HK-2 (cell line): ENCODE data around the gene UNK.

Source experiments
- DNase-seq: peaks from one replicate; pipeline ENCODE4 v3.0.0-alpha.2; 2018; ENCODE audit not compliant: unreplicated experiment

Gene UNK

GRCh38 chr17:75784473-75785015 lies at the start of gene UNK:
Gene UNK (plus strand): TSS chr17:75784806. CDS start chr17:75784881, 75 bp downstream.
- peak; percentile 98 for DNase-seq

GRCh38 chr17:75736173-75736835 lies 48.3 kb upstream of the UNK start:
- no peak for DNase-seq

GRCh38 chr17:75737133-75737962 lies 47.3 kb upstream of the UNK start:
- no peak for DNase-seq

GRCh38 chr17:75738218-75738802 lies 46.3 kb upstream of the UNK start:
- DNase-seq = peak; percentile 60

GRCh38 chr17:75739174-75739573 lies 45.4 kb upstream of the UNK start:
- DNase-seq = no peak

GRCh38 chr17:75739801-75740200 lies 44.8 kb upstream of the UNK start:
- DNase-seq = no peak

GRCh38 chr17:75740215-75740614 lies 44.4 kb upstream of the UNK start:
- DNase-seq = no peak

GRCh38 chr17:75740631-75741077 lies 44.0 kb upstream of the UNK start:
- DNase-seq = no peak

GRCh38 chr17:75742337-75742736 lies 42.3 kb upstream of the UNK start:
- no peak for DNase-seq

GRCh38 chr17:75743625-75744206 lies 40.9 kb upstream of the UNK start:
- no peak for DNase-seq

GRCh38 chr17:75748706-75749105 lies 35.9 kb upstream of the UNK start:
- no peak for DNase-seq

- peak; percentile 87 for DNase-seq
These were observed 34.8 kb upstream of the UNK start for GRCh38 chr17:75749545-75750389.

GRCh38 chr17:75750661-75751423 lies 33.8 kb upstream of the UNK start:
- DNase-seq = no peak

GRCh38 chr17:75751676-75752404 lies 32.8 kb upstream of the UNK start:
- no peak for DNase-seq

GRCh38 chr17:75752405-75752709 lies 32.2 kb upstream of the UNK start:
- DNase-seq = no peak

GRCh38 chr17:75752802-75753513 lies 31.6 kb upstream of the UNK start:
- DNase-seq = no peak

- no peak for DNase-seq
These were observed 30.9 kb upstream of the UNK start for GRCh38 chr17:75753514-75754377.
